Measurements from ENCODE around the gene YWHAG. TPM values are rescaled to one million over a fixed set of nuclear protein-coding genes. Genes with fewer than 3 reads are reported as not detected.
"Not testable (repeated sequence)": the region's sequence is repeated elsewhere in the genome, so short reads cannot be mapped to it uniquely, and the experiment has no call there.

YWHAG gene
- total and polyA plus RNA-seq, 2 experiments from 2014 or later, result 82.2 to 179 TPM

DNA sequence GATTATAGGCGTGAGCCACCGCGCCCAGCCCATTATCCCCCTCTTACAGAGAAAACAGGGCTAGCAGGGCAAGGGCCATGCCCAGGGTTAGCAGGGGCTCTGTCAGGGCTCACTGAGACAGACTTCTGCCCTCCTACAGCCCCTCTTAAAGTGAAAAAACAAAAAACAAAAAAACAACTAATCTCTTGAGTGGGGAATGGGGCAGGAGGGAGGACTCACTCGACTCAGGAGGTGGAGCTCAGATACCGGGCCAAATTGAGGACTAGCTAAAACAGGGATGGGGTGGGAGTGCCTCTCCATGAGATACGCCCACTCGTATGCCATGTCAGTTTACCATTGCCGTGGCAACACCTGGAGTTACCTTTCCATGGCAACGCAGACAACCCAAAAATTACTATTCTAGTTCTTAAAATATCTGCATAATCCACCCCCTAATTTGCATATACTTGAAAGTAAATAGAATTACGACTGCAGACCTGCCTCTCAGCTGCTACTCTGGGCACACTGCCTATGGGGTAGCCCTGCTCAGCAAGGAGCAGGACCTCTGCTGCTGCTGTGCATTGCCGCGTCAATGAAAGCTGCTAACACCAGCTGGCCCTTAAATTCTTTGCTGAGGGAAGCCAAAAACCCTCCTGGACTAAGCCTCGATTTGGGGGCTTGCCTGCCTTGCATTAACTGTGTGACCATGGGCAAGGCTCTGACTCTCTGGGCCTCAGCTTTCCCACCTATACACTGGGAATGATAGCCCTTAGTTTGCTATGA, 37.4 kb upstream of the YWHAG start:
- Mint-ChIP-seq H3K9me3 (no peaks in the 10 kb centered on the region), H3K27ac (no peak overlapping the region), H3K4me1 (peaks cover 26% of the 10 kb centered on the region), H3K36me3 (ENCODE audit: low read depth) (no peaks in the 10 kb centered on the region; the same call in 2 of the 3 replicates), H3K27me3 (ENCODE audit: insufficient read depth, low read depth, poor library complexity) (peaks cover 27% of the 10 kb centered on the region), H3K4me3 (no peak overlapping the region)
- TF ChIP-seq, protein P1, sequence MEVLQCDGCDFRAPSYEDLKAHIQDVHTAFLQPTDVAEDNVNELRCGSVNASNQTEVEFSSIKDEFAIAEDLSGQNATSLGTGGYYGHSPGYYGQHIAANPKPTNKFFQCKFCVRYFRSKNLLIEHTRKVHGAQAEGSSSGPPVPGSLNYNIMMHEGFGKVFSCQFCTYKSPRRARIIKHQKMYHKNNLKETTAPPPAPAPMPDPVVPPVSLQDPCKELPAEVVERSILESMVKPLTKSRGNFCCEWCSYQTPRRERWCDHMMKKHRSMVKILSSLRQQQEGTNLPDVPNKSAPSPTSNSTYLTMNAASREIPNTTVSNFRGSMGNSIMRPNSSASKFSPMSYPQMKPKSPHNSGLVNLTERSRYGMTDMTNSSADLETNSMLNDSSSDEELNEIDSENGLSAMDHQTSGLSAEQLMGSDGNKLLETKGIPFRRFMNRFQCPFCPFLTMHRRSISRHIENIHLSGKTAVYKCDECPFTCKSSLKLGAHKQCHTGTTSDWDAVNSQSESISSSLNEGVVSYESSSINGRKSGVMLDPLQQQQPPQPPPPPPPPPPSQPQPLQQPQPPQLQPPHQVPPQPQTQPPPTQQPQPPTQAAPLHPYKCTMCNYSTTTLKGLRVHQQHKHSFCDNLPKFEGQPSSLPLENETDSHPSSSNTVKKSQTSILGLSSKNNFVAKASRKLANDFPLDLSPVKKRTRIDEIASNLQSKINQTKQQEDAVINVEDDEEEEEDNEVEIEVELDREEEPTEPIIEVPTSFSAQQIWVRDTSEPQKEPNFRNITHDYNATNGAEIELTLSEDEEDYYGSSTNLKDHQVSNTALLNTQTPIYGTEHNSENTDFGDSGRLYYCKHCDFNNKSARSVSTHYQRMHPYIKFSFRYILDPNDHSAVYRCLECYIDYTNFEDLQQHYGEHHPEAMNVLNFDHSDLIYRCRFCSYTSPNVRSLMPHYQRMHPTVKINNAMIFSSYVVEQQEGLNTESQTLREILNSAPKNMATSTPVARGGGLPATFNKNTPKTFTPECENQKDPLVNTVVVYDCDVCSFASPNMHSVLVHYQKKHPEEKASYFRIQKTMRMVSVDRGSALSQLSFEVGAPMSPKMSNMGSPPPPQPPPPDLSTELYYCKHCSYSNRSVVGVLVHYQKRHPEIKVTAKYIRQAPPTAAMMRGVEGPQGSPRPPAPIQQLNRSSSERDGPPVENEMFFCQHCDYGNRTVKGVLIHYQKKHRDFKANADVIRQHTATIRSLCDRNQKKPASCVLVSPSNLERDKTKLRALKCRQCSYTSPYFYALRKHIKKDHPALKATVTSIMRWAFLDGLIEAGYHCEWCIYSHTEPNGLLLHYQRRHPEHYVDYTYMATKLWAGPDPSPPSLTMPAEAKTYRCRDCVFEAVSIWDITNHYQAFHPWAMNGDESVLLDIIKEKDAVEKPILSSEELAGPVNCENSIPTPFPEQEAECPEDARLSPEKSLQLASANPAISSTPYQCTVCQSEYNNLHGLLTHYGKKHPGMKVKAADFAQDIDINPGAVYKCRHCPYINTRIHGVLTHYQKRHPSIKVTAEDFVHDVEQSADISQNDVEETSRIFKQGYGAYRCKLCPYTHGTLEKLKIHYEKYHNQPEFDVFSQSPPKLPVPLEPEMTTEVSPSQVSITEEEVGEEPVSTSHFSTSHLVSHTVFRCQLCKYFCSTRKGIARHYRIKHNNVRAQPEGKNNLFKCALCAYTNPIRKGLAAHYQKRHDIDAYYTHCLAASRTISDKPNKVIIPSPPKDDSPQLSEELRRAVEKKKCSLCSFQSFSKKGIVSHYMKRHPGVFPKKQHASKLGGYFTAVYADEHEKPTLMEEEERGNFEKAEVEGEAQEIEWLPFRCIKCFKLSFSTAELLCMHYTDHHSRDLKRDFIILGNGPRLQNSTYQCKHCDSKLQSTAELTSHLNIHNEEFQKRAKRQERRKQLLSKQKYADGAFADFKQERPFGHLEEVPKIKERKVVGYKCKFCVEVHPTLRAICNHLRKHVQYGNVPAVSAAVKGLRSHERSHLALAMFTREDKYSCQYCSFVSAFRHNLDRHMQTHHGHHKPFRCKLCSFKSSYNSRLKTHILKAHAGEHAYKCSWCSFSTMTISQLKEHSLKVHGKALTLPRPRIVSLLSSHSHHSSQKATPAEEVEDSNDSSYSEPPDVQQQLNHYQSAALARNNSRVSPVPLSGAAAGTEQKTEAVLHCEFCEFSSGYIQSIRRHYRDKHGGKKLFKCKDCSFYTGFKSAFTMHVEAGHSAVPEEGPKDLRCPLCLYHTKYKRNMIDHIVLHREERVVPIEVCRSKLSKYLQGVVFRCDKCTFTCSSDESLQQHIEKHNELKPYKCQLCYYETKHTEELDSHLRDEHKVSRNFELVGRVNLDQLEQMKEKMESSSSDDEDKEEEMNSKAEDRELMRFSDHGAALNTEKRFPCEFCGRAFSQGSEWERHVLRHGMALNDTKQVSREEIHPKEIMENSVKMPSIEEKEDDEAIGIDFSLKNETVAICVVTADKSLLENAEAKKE (CRISPR knock-in tag; IDR thresholded peaks at IDR 0.05), result no peak
- no peak for TF ChIP-seq EZH2 (IDR thresholded peaks at IDR 0.05; ENCODE audit: low read depth, unreplicated experiment)
- no peak for TF ChIP-seq POLR2AphosphoS5 (IDR thresholded peaks at IDR 0.05; ENCODE audit: low read depth)
- TF ChIP-seq CREB1 (CRISPR knock-in tag; IDR thresholded peaks at IDR 0.05; ENCODE audit: low read depth), result no peak
- TF ChIP-seq CTCF (conservative IDR thresholded peaks at IDR 0.05; ENCODE audit: low read depth in 2 of 2), result no peak
- H3K9me2 ChIP-seq (ENCODE audit: insufficient read depth), result no peaks in the 10 kb centered on the region
- H3F3A ChIP-seq (replicated peaks; ENCODE audit: low read depth), result peaks cover 28% of the 10 kb centered on the region
- no peak overlapping the region for H3K4me3 ChIP-seq
- DNase-seq (ENCODE audit: low spot score) (peak; percentile 91), ATAC-seq (peak; percentile 37)
- no peak overlapping the region for H2AFZ ChIP-seq
- no peaks in the 10 kb centered on the region for H3K36me3 ChIP-seq (ENCODE audit: insufficient read depth)
- peaks cover 29% of the 10 kb centered on the region for H3K4me1 ChIP-seq (ENCODE audit: insufficient read depth)
- H3K79me2 ChIP-seq (replicated peaks; ENCODE audit: insufficient read depth), result no peaks in the 10 kb centered on the region
- peak overlapping the region; percentile 66; the same call in 1 of the 2 replicates for H3K4me2 ChIP-seq
- peaks cover 9% of the 10 kb centered on the region for H3K27me3 ChIP-seq (ENCODE audit: insufficient read depth)
- H4K20me1 ChIP-seq (replicated peaks; ENCODE audit: insufficient read depth), result no peaks in the 10 kb centered on the region
- H3K27ac ChIP-seq (ENCODE audit: low read depth), result 0 out of 2 replicates have a peak overlapping the region, but pooled peaks have one; percentile 23

DNA sequence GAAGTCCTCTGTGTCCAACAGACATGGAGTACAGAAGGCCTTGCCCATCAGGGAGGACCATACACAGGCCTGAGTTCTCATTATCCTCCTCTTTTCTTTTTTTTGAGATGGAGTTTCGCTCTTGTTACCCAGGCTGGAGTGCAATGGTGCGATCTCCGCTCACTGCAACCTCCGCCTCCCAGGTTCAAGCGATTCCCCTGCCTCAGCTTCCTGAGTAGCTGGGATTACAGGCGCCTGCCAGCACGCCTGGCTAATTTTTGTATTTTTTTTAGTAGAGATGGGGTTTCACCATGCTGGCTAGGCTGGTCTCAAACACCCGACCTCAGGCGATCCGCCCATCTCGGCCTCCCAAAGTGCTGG, 36.8 kb upstream of the YWHAG start:
- H3K9me3 Mint-ChIP-seq; H3K79me2 ChIP-seq (replicated peaks; ENCODE audit: insufficient read depth); H3K4me3 ChIP-seq; H3K36me3 Mint-ChIP-seq (ENCODE audit: low read depth); H3K36me3 ChIP-seq (ENCODE audit: insufficient read depth); H2AFZ ChIP-seq; ATAC-seq; H3K27me3 ChIP-seq (ENCODE audit: insufficient read depth); H3K9me2 ChIP-seq (ENCODE audit: insufficient read depth); H4K20me1 ChIP-seq (replicated peaks; ENCODE audit: insufficient read depth); H3K4me3 Mint-ChIP-seq; H3K27ac Mint-ChIP-seq; DNase-seq (ENCODE audit: low spot score); H3K4me2 ChIP-seq: not testable (repeated sequence)
- peaks cover 28% of the 10 kb centered on the region for H3F3A ChIP-seq (replicated peaks; ENCODE audit: low read depth)
- 0 out of 2 replicates have a peak overlapping the region, but pooled peaks have one; percentile 23 for H3K27ac ChIP-seq (ENCODE audit: low read depth)
- Mint-ChIP-seq H3K27me3 (ENCODE audit: insufficient read depth, low read depth, poor library complexity) (peaks cover 29% of the 10 kb centered on the region), H3K4me1 (peaks cover 26% of the 10 kb centered on the region)
- H3K4me1 ChIP-seq (ENCODE audit: insufficient read depth), result peaks cover 29% of the 10 kb centered on the region
